Mesenchymal stem cell (in vitro differentiated cells and primary cell): Measurements from ENCODE around the gene ZFP36L1.
A peak's percentile ranks its signal among the peaks of the same experiment; 100 is the strongest.

Source experiments
- DNase-seq: peaks from one replicate; pipeline ENCODE4 v3.0.0-alpha.2; 2013
- H2AFZ ChIP-seq: one replicate; pipeline ENCODE4 v1.6.1; 2013; ENCODE audit warnings: low read depth, mild to moderate bottlenecking, control low read depth, inconsistent platforms, low read length, moderate library complexity
- H2AK5ac ChIP-seq: 2 replicates; pipeline ENCODE4 v1.6.1; 2013; ENCODE audit warnings: low read length, moderate library complexity, mild to moderate bottlenecking, inconsistent platforms; ENCODE audit not compliant: severe bottlenecking
- H2BK120ac ChIP-seq: one replicate; pipeline ENCODE4 v1.6.1; 2013; ENCODE audit warnings: low read depth, mild to moderate bottlenecking, inconsistent platforms, low read length, moderate library complexity
- H2BK12ac ChIP-seq, 2 experiments: one replicate each; pipeline ENCODE4 v1.6.1; 2013; ENCODE audit warnings: inconsistent platforms in 2 of 2, low read length in 2 of 2, mild to moderate bottlenecking in 2 of 2, moderate library complexity in 2 of 2, control low read depth in 1 of 2
- H2BK15ac ChIP-seq: one replicate; pipeline ENCODE4 v1.6.1; 2013; ENCODE audit warnings: mild to moderate bottlenecking, low read depth, inconsistent platforms; ENCODE audit not compliant: poor library complexity, severe bottlenecking
- H2BK5ac ChIP-seq: 2 replicates; pipeline ENCODE4 v1.6.1; 2013; ENCODE audit warnings: low read depth, mild to moderate bottlenecking, low read length, control low read depth, inconsistent platforms; ENCODE audit not compliant: poor library complexity, severe bottlenecking
- H3K14ac ChIP-seq, 2 experiments: one replicate each; pipeline ENCODE4 v1.6.1; 2013; ENCODE audit warnings: inconsistent platforms in 2 of 2, low read length in 2 of 2, control low read depth in 1 of 2, mild to moderate bottlenecking in 1 of 2, moderate library complexity in 1 of 2
- H3K18ac ChIP-seq, 2 experiments: one replicate each; pipeline ENCODE4 v1.6.1; 2013; ENCODE audit warnings: inconsistent platforms in 2 of 2, low read length in 2 of 2, control low read depth in 1 of 2, low read depth in 1 of 2, mild to moderate bottlenecking in 1 of 2
- H3K23ac ChIP-seq, 2 experiments: one replicate each; pipeline ENCODE4 v1.6.1; 2013; ENCODE audit warnings: inconsistent platforms in 2 of 2, low read length in 2 of 2, mild to moderate bottlenecking in 2 of 2, moderate library complexity in 2 of 2, control low read depth in 1 of 2
- H3K27ac ChIP-seq: 2 replicates; pipeline ENCODE4 v1.5.1; 2013; ENCODE audit warnings: mild to moderate bottlenecking, moderate library complexity, low read length, control low read depth, inconsistent platforms; ENCODE audit not compliant: poor library complexity, severe bottlenecking
- H3K27me3 ChIP-seq, 2 experiments: 2 replicates each; pipeline versions ENCODE4 v1.6.1 to v1.7.0; 2013; ENCODE audit warnings: low read length in 2 of 2, mild to moderate bottlenecking in 2 of 2, moderate library complexity in 2 of 2, control low read depth in 1 of 2, inconsistent platforms in 1 of 2; ENCODE audit not compliant: control insufficient read depth in 1 of 2, insufficient read depth in 1 of 2
- H3K36me3 ChIP-seq, 2 experiments: 2 replicates each; pipeline versions ENCODE4 v1.6.1 to v1.7.0; 2013; ENCODE audit warnings: low read length in 2 of 2, control low read depth in 1 of 2, inconsistent platforms in 1 of 2, low read depth in 1 of 2, mild to moderate bottlenecking in 1 of 2; ENCODE audit not compliant: insufficient read depth in 2 of 2, control insufficient read depth in 1 of 2
- H3K4ac ChIP-seq, 2 experiments: one replicate each; pipeline ENCODE4 v1.6.1; 2013; ENCODE audit warnings: inconsistent platforms in 2 of 2, low read length in 2 of 2, mild to moderate bottlenecking in 2 of 2, moderate library complexity in 2 of 2, control low read depth in 1 of 2, low read depth in 1 of 2
- H3K4me1 ChIP-seq: 2 replicates; pipeline ENCODE4 v1.6.1; 2013; ENCODE audit warnings: low read depth, low read length, control low read depth; ENCODE audit not compliant: control insufficient read depth, insufficient read depth
- H3K4me2 ChIP-seq: 2 replicates; pipeline ENCODE4 v1.6.1; 2013; ENCODE audit warnings: low read length, mild to moderate bottlenecking, inconsistent platforms; ENCODE audit not compliant: poor library complexity, severe bottlenecking
- H3K4me3 ChIP-seq, 2 experiments: 2 replicates each; pipeline versions ENCODE4 v1.5.1 to v1.7.0; 2013; ENCODE audit warnings: low read length in 2 of 2, mild to moderate bottlenecking in 2 of 2, control low read depth in 1 of 2, low read depth in 1 of 2; ENCODE audit not compliant: insufficient read depth in 1 of 2
- H3K79me1 ChIP-seq: replicated peaks from 2 replicates; pipeline ENCODE4 v1.6.1; 2013; ENCODE audit warnings: mild to moderate bottlenecking, control low read depth, low read length, inconsistent platforms; ENCODE audit not compliant: poor library complexity, severe bottlenecking
- H3K9ac ChIP-seq: 2 replicates; pipeline ENCODE4 v1.7.0; 2013; ENCODE audit warnings: mild to moderate bottlenecking, low read length, moderate library complexity
- H3K9me3 ChIP-seq: 2 replicates; pipeline ENCODE4 v1.7.0; 2013; ENCODE audit warnings: mild to moderate bottlenecking, low read length; ENCODE audit not compliant: control insufficient read depth
- H4K8ac ChIP-seq: one replicate; pipeline ENCODE4 v1.6.1; 2013; ENCODE audit warnings: inconsistent platforms, mild to moderate bottlenecking, low read length, moderate library complexity
- H4K91ac ChIP-seq: one replicate; pipeline ENCODE4 v1.6.1; 2013; ENCODE audit warnings: mild to moderate bottlenecking, low read length, inconsistent platforms
- WGBS: methylation state at CpG from one replicate; pipeline ENCODE4 v1.1.7; 2013; ENCODE audit warnings: mixed read lengths; 5-methylcytosine and 5-hydroxymethylcytosine counted together

The ZFP36L1 gene

GRCh38 chr14:68772761-68773381 is 20.0 kb downstream of the ZFP36L1 start:
- H3K4me1 ChIP-seq = peaks cover 2% of the 10 kb centered on the region
- WGBS = 100% methylated on average over 3 of the region's 6 CpGs
- no peak overlapping the region for H3K4me3 ChIP-seq
- H3K27ac ChIP-seq = no peak overlapping the region
- H4K8ac ChIP-seq = no peak overlapping the region
- no peaks in the 10 kb centered on the region for H3K27me3 ChIP-seq
- DNase-seq = no peak
- no peak overlapping the region for H2BK12ac ChIP-seq
- H3K79me1 ChIP-seq = no peaks in the 10 kb centered on the region
- no peak overlapping the region for H3K23ac ChIP-seq
- no peak overlapping the region for H3K14ac ChIP-seq
- H3K36me3 ChIP-seq = no peaks in the 10 kb centered on the region
- no peak overlapping the region for H2BK120ac ChIP-seq
- H2BK5ac ChIP-seq = no peak overlapping the region
- peaks cover 7% of the 10 kb centered on the region for H3K9me3 ChIP-seq
- no peak overlapping the region for H2AK5ac ChIP-seq
- H3K9ac ChIP-seq = no peak overlapping the region
- no peak overlapping the region for H4K91ac ChIP-seq
- no peak overlapping the region for H3K4ac ChIP-seq
- H2BK15ac ChIP-seq = no peak overlapping the region
- H3K4me2 ChIP-seq = no peak overlapping the region
- H3K18ac ChIP-seq = no peak overlapping the region
- H2AFZ ChIP-seq = no peak overlapping the region

- H2BK12ac ChIP-seq = no peak overlapping the region
- H3K27ac ChIP-seq = no peak overlapping the region
- H4K91ac ChIP-seq = peak overlapping the region; percentile 3
- no peak overlapping the region for H2BK120ac ChIP-seq
- no peak overlapping the region for H3K23ac ChIP-seq
- H2BK15ac ChIP-seq = peak overlapping the region; percentile 57
- H3K4me1 ChIP-seq = peaks cover 2% of the 10 kb centered on the region
- no peak overlapping the region for H3K9ac ChIP-seq
- peak overlapping the region in 1 of 2 experiments; percentile 49 for H3K4ac ChIP-seq
- H3K36me3 ChIP-seq = no peaks in the 10 kb centered on the region
- no peak overlapping the region for H3K4me2 ChIP-seq
- peak overlapping the region; percentile 15 for H4K8ac ChIP-seq
- DNase-seq = no peak
- H2AFZ ChIP-seq = no peak overlapping the region
- peak overlapping the region in 1 of 2 experiments; percentile 46 for H3K18ac ChIP-seq
- no peak overlapping the region for H2AK5ac ChIP-seq
- no peak overlapping the region for H3K14ac ChIP-seq
- H3K9me3 ChIP-seq = peaks cover 7% of the 10 kb centered on the region
- no peaks in the 10 kb centered on the region for H3K79me1 ChIP-seq
- peaks cover 0 to 5% of the 10 kb centered on the region in 2 experiments for H3K27me3 ChIP-seq
- 80% methylated on average over 10 of the region's 10 CpGs for WGBS
- H2BK5ac ChIP-seq = no peak overlapping the region
- no peak overlapping the region for H3K4me3 ChIP-seq
Measured at GRCh38 chr14:68771631-68772030, 21.2 kb downstream of the ZFP36L1 start.

- WGBS = 93% methylated on average over 10 of the region's 11 CpGs
- Histone ChIP-seq H3K4me2 (no peak overlapping the region), H3K36me3 (no peaks in the 10 kb centered on the region), H3K14ac (no peak overlapping the region), H3K9ac (no peak overlapping the region), H2AK5ac (no peak overlapping the region), H4K8ac (no peak overlapping the region), H2BK120ac (no peak overlapping the region), H2BK12ac (peak overlapping the region; percentile 55 to 87), H4K91ac (peak overlapping the region; percentile 34), H3K4ac (peak overlapping the region in 1 of 2 experiments; percentile 19), H2AFZ (no peak overlapping the region), H3K4me1 (peaks cover 2% of the 10 kb centered on the region), H3K4me3 (peak overlapping the region in 1 of 2 experiments; percentile 23), H3K18ac (peak overlapping the region in 1 of 2 experiments; percentile 37), H3K27ac (no peak overlapping the region), H3K23ac (no peak overlapping the region), H2BK15ac (no peak overlapping the region), H3K27me3 (peaks cover 0 to 5% of the 10 kb centered on the region in 2 experiments), H2BK5ac (no peak overlapping the region), H3K79me1 (no peaks in the 10 kb centered on the region), H3K9me3 (peaks cover 7% of the 10 kb centered on the region)
- no peak for DNase-seq
Measured at GRCh38 chr14:68770553-68771286, 22.1 kb downstream of the ZFP36L1 start.

GRCh38 chr14:68770051-68770450 is 22.8 kb downstream of the ZFP36L1 start:
- Histone ChIP-seq H3K14ac (peak overlapping the region in 1 of 2 experiments; percentile 26), H3K4ac (peak overlapping the region in 1 of 2 experiments; percentile 30), H3K23ac (no peak overlapping the region), H3K18ac (no peak overlapping the region), H2BK5ac (no peak overlapping the region), H3K4me3 (no peak overlapping the region), H2BK120ac (no peak overlapping the region), H3K36me3 (no peaks in the 10 kb centered on the region), H2AK5ac (no peak overlapping the region), H3K27me3 (peaks cover 0 to 5% of the 10 kb centered on the region in 2 experiments), H3K79me1 (no peaks in the 10 kb centered on the region), H3K4me2 (no peak overlapping the region), H3K27ac (no peak overlapping the region), H3K4me1 (peaks cover 2% of the 10 kb centered on the region), H2AFZ (no peak overlapping the region), H2BK12ac (no peak overlapping the region), H3K9ac (no peak overlapping the region), H2BK15ac (peak overlapping the region; percentile 29), H4K91ac (no peak overlapping the region), H4K8ac (no peak overlapping the region), H3K9me3 (peaks cover 3% of the 10 kb centered on the region)
- 93% methylated on average over 9 of the region's 9 CpGs for WGBS
- no peak for DNase-seq
